ENCODE data around the gene PPL.
"Not testable (repeated sequence)": the region's sequence is repeated elsewhere in the genome, so short reads cannot be mapped to it uniquely, and the experiment has no call there.

The PPL gene

GRCh38 chr16:4936991-4937781 lies at the start of gene PPL:
Gene PPL (minus strand): TSS chr16:4937148. CDS start chr16:4937045, 103 bp downstream.
- peak; percentile 93 for DNase-seq

GRCh38 chr16:4984174-4984990 lies 47.4 kb upstream of the PPL start:
- DNase-seq = no peak

GRCh38 chr16:4982056-4982867 lies 45.3 kb upstream of the PPL start:
- no peak for DNase-seq

- DNase-seq = no peak
Observed at GRCh38 chr16:4981473-4981872, 44.5 kb upstream of the PPL start.

GRCh38 chr16:4980691-4981090 lies 43.7 kb upstream of the PPL start:
- no peak for DNase-seq

- no peak for DNase-seq
Observed at GRCh38 chr16:4979736-4980660, 43.0 kb upstream of the PPL start.

- no peak for DNase-seq
Observed at GRCh38 chr16:4979164-4979563, 42.2 kb upstream of the PPL start.

GRCh38 chr16:4976611-4977145 lies 39.7 kb upstream of the PPL start:
- DNase-seq = no peak

- no peak for DNase-seq
Observed at GRCh38 chr16:4976079-4976478, 39.1 kb upstream of the PPL start.

GRCh38 chr16:4972938-4973587 lies 36.1 kb upstream of the PPL start:
- no peak for DNase-seq

GRCh38 chr16:4970010-4970409 lies 33.1 kb upstream of the PPL start:
- DNase-seq = no peak

GRCh38 chr16:4968879-4969483 lies 32.0 kb upstream of the PPL start:
- DNase-seq = no peak

GRCh38 chr16:4968278-4968677 lies 31.3 kb upstream of the PPL start:
- DNase-seq = not testable (repeated sequence)

GRCh38 chr16:4966736-4967453 lies 29.9 kb upstream of the PPL start:
- DNase-seq = no peak

- DNase-seq = not testable (repeated sequence)
Observed at GRCh38 chr16:4963527-4963926, 26.6 kb upstream of the PPL start.

- no peak for DNase-seq
Observed at GRCh38 chr16:4962716-4963115, 25.8 kb upstream of the PPL start.

- no peak for DNase-seq
Observed at GRCh38 chr16:4960579-4960978, 23.6 kb upstream of the PPL start.

GRCh38 chr16:4958510-4959438 lies 21.8 kb upstream of the PPL start:
- DNase-seq = no peak
